Upper lobe of left lung (tissue), 6 donors: ENCODE results near the gene OR9Q2. TPM values are rescaled to one million over a fixed set of nuclear protein-coding genes. Genes with fewer than 3 reads are reported as not detected.
A peak's percentile ranks its signal among the peaks of the same experiment; 100 is the strongest.

ENCODE experiments used
- ATAC-seq, 2 donors: fragments of 200-7000 bp; cut with Tn5 transposase; one replicate each; pipeline ENCODE4 v1.9.1; 2022; ENCODE audit warnings: mild to moderate bottlenecking in 2 of 2, moderate library complexity in 2 of 2; ENCODE audit not compliant: low FRiP score in 2 of 2
- DNase-seq, 2 donors: peaks; one replicate each; pipeline ENCODE4 v3.0.0-alpha.2; 2019 to 2020
- H3K27ac ChIP-seq, 4 donors: fragments of 200-600 bp; sonication (generic); one replicate each; pipeline ENCODE4 v1.5.1; 2016 to 2019
- H3K27me3 ChIP-seq, 4 donors: fragments of 200-600 bp; sonication (generic); one replicate each; pipeline ENCODE4 v1.5.1; 2017 to 2019
- H3K36me3 ChIP-seq, 4 donors: fragments of 200-600 bp; sonication (generic); one replicate each; pipeline ENCODE4 v1.5.1; 2016 to 2019
- H3K4me1 ChIP-seq, 4 donors: fragments of 200-600 bp; sonication (generic); one replicate each; pipeline ENCODE4 v1.5.1; 2018 to 2019
- H3K4me3 ChIP-seq, 4 donors: fragments of 200-600 bp; sonication (generic); one replicate each; pipeline ENCODE4 v1.5.1; 2017 to 2019; ENCODE audit warnings: mild to moderate bottlenecking in 2 of 4, moderate library complexity in 1 of 4
- H3K9me3 ChIP-seq, 4 donors: fragments of 200-600 bp; sonication (generic); one replicate each; pipeline ENCODE4 v1.5.1; 2018 to 2019
- EP300 ChIP-seq, 4 donors: sonication (generic); formaldehyde crosslinking; IDR thresholded peaks; one replicate each; pipeline ENCODE4 v1.5.1; 2017; ENCODE audit warnings: antibody characterized with exemption in 4 of 4, control low read depth in 2 of 4
- POLR2A ChIP-seq, 4 donors: fragments of 450-650 bp; IDR thresholded peaks; one replicate each; pipeline ENCODE4 v1.5.1; 2016 to 2017; ENCODE audit warnings: antibody characterized with exemption in 4 of 4, mild to moderate bottlenecking in 2 of 4
- POLR2AphosphoS5 ChIP-seq, 2 donors: sonication (generic); formaldehyde crosslinking; IDR thresholded peaks; one replicate each; pipeline ENCODE4 v1.5.1; 2017; ENCODE audit warnings: antibody characterized with exemption in 2 of 2
- WGBS, 2 donors: methylation state at CpG; one replicate each; pipeline ENCODE4 v1.1.5; 2017 to 2018; 5-methylcytosine and 5-hydroxymethylcytosine counted together
- total RNA-seq, 6 donors: library from RNA; depleted of rRNA in 4 of 6; stranded (reverse); fragments of >200 nt in 4 of 6; gene quantifications; one replicate each; pipeline versions ENCODE4 v1.1.0 to v1.2.1, GENCODE V29; 2016 to 2021
- TF ChIP-seq, protein P1 (sequence below), 6 experiments: fragments of 450-650 bp in 4 of 6; fragments of 200-600 bp in 2 of 6; sonication (generic) in 2 of 6; IDR thresholded peaks; one replicate each; pipeline ENCODE4 v1.5.1; 2016 to 2019; ENCODE audit warnings: antibody characterized with exemption in 6 of 6
- donor health status: DM: no; HTN: no; CAD: no; lungs with moderate emphysema.
- donor health status: DM: no; HTN: yes; CAD: no; lungs with severe emphysema.

Gene OR9Q2
- total RNA-seq, 6 donors from 2014 or later: not detected

DNA sequence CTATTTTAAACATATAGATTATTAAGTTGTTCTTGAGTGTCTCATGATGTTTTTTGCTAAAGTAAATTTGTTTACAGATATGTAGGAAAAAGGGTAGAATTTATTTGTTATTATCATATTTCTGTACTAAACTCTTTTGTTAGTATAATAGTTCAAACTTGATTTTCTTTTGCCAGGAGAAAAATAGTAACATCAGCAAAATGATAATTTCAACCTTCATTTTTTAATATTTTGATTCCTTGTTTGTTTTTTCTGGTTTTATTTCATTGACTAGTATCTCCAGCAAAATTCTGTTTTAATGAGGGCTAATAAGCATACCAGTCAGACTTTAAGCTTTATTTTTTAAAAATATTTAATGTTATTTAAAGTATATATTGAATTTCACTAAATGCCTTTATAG lies 27.6 kb downstream of the OR9Q2 start:
- Histone ChIP-seq H3K27ac (no peak overlapping the region), H3K27me3 (no peaks in the 10 kb centered on the region), H3K4me1 (no peaks in the 10 kb centered on the region), H3K9me3 (no peaks in the 10 kb centered on the region), H3K36me3 (no peaks in the 10 kb centered on the region), H3K4me3 (no peak overlapping the region)
- TF ChIP-seq POLR2AphosphoS5 (IDR thresholded peaks at IDR 0.05) (no peak), POLR2A (IDR thresholded peaks at IDR 0.05) (no peak), EP300 (IDR thresholded peaks at IDR 0.05) (no peak)
- TF ChIP-seq, protein P1, sequence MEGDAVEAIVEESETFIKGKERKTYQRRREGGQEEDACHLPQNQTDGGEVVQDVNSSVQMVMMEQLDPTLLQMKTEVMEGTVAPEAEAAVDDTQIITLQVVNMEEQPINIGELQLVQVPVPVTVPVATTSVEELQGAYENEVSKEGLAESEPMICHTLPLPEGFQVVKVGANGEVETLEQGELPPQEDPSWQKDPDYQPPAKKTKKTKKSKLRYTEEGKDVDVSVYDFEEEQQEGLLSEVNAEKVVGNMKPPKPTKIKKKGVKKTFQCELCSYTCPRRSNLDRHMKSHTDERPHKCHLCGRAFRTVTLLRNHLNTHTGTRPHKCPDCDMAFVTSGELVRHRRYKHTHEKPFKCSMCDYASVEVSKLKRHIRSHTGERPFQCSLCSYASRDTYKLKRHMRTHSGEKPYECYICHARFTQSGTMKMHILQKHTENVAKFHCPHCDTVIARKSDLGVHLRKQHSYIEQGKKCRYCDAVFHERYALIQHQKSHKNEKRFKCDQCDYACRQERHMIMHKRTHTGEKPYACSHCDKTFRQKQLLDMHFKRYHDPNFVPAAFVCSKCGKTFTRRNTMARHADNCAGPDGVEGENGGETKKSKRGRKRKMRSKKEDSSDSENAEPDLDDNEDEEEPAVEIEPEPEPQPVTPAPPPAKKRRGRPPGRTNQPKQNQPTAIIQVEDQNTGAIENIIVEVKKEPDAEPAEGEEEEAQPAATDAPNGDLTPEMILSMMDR (IDR thresholded peaks at IDR 0.05): no peak
- no peak for ATAC-seq
- DNase-seq: no peak

DNA sequence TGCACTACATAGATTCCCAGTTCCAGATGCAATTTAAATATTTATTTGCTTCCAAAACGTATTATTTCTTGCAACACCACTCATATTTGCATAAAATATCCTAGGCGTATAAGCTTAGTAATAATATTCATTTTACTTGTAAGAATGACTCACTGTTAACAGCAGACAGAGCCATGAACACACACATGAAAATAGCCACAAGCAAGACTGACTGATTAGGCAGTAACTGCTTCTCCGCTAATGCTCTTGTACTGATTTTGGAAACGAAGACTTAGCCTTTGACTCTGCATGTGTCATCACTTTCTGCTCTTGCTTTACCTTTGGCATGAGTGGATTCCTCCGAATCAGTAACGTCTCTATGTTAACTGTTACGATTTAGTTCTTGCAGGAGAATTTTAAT lies 33.9 kb downstream of the OR9Q2 start:
- TF ChIP-seq, protein P1 (IDR thresholded peaks at IDR 0.05): no peak
- no peak for TF ChIP-seq POLR2AphosphoS5 (IDR thresholded peaks at IDR 0.05)
- TF ChIP-seq POLR2A (IDR thresholded peaks at IDR 0.05): no peak
- TF ChIP-seq EP300 (IDR thresholded peaks at IDR 0.05): no peak
- Histone ChIP-seq H3K27ac (no peak overlapping the region), H3K4me1 (no peaks in the 10 kb centered on the region), H3K4me3 (no peak overlapping the region), H3K27me3 (no peaks in the 10 kb centered on the region), H3K9me3 (no peaks in the 10 kb centered on the region), H3K36me3 (no peaks in the 10 kb centered on the region)
- WGBS, 2 donors: 80 to 88% methylated on average over 7 of the region's 7 CpGs
- ATAC-seq (no peak), DNase-seq (no peak)

DNA sequence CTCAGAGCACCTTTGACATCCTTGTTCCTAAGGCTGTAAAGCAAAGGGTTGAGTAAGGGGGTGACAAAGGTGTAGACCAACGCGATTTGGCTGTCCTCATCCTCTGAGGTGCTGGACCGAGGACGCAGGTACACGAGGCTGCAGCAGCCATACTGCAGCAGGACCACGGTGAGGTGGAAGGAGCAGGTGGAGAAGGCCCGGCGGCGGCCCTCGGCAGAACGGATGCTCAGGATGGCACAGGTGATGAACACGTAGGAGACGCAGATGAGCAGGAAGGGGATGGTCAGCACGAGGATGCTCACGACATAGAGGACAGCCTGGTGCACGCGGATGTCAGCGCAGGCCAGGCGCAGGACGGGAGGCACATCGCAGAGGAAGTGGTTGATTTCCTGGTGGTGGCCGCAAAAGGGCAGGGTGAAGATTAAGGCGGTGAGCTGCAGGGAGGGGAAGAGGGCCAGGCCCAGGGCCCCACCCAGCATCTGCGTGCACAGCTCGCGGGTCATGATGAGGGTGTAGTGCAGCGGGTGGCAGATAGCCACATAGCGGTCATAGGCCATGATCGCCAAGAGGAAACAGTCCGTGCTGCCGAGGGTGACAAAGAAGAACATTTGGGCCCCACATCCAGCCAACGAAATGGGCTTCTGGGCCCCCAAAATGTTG lies 39.2 kb downstream of the OR9Q2 start:
- peak in 1 of 2 donors; percentile 34 for ATAC-seq
- peak in 1 of 2 donors; percentile 76 for DNase-seq
- Histone ChIP-seq H3K4me3 (no peak overlapping the region), H3K27ac (no peak overlapping the region), H3K9me3 (no peaks in the 10 kb centered on the region), H3K4me1 (no peaks in the 10 kb centered on the region), H3K36me3 (no peaks in the 10 kb centered on the region), H3K27me3 (no peaks in the 10 kb centered on the region)
- TF ChIP-seq POLR2A (IDR thresholded peaks at IDR 0.05): no peak
- no peak for TF ChIP-seq EP300 (IDR thresholded peaks at IDR 0.05)
- no peak for TF ChIP-seq POLR2AphosphoS5 (IDR thresholded peaks at IDR 0.05)
- TF ChIP-seq, protein P1 (IDR thresholded peaks at IDR 0.05): no peak
- WGBS, 2 donors: 93 to 94% methylated on average over 31 to 32 of the region's 32 CpGs

Other genes starting within 250 kb of the OR9Q2 start
- gene OR9Q1, start 165.2 kb upstream of the OR9Q2 start, total RNA-seq: not detected
- gene OR6Q1, start 158.1 kb upstream of the OR9Q2 start, total RNA-seq: not detected
- gene OR9I1, start 63.5 kb upstream of the OR9Q2 start, total RNA-seq: not detected
- gene OR1S2, start 15.1 kb downstream of the OR9Q2 start, total RNA-seq: not detected
- gene OR1S1, start 23.6 kb downstream of the OR9Q2 start, total RNA-seq: under 1 TPM in 1 of 6 donors, not detected in 5; 0.61 TPM
- not detected for gene OR10Q1, start 39.8 kb downstream of the OR9Q2 start, total RNA-seq
- gene OR10W1, start 79.2 kb downstream of the OR9Q2 start, total RNA-seq: not detected
- not detected for gene OR5B17, start 170.0 kb downstream of the OR9Q2 start, total RNA-seq
- gene OR5B3, start 217.8 kb downstream of the OR9Q2 start, total RNA-seq: not detected
- not detected for gene OR5B2, start 239.1 kb downstream of the OR9Q2 start, total RNA-seq